OCI-LY1 (cell line): ENCODE results near the gene PTPRF.
"Not testable (repeated sequence)": the region's sequence is repeated elsewhere in the genome, so short reads cannot be mapped to it uniquely, and the experiment has no call there.

Source experiments
- H2AFZ ChIP-seq: fragments of 200-600 bp; sonication (generic), shearing (Covaris generic); 2 replicates; pipeline ENCODE4 v1.6.0; 2014; ENCODE audit warnings: antibody characterized with exemption, mild to moderate bottlenecking, low read length
- H3F3A ChIP-seq: fragments of 200-600 bp; sonication (generic), shearing (Covaris generic); 2 replicates; pipeline ENCODE4 v1.6.0; 2014; ENCODE audit warnings: mild to moderate bottlenecking, antibody characterized with exemption, low read length, moderate library complexity; ENCODE audit not compliant: insufficient read depth
- H3K27ac ChIP-seq: fragments of 200-600 bp; sonication (generic); 2 replicates; pipeline ENCODE4 v1.5.1; 2014; ENCODE audit warnings: low read length, mixed run types, mild to moderate bottlenecking, low read depth; ENCODE audit not compliant: poor library complexity, severe bottlenecking
- H3K27me3 ChIP-seq: fragments of 200-600 bp; sonication (generic); 2 replicates; pipeline ENCODE4 v1.6.0; 2014; ENCODE audit warnings: antibody characterized with exemption, mild to moderate bottlenecking, low read length, moderate library complexity; ENCODE audit not compliant: insufficient read depth
- H3K36me3 ChIP-seq: fragments of 200-600 bp; sonication (generic); 2 replicates; pipeline ENCODE4 v1.6.1; 2014; ENCODE audit warnings: mild to moderate bottlenecking, antibody characterized with exemption, low read length, moderate library complexity, mixed read lengths; ENCODE audit not compliant: insufficient read depth
- H3K4me1 ChIP-seq: fragments of 200-600 bp; sonication (generic); 2 replicates; pipeline ENCODE4 v1.5.1; 2014; ENCODE audit warnings: mild to moderate bottlenecking, low read length, moderate library complexity; ENCODE audit not compliant: insufficient read depth, severe bottlenecking
- H3K4me2 ChIP-seq: fragments of 200-600 bp; sonication (generic), shearing (Covaris generic); 2 replicates; pipeline ENCODE4 v1.6.1; 2014; ENCODE audit warnings: low read length
- H3K4me3 ChIP-seq: fragments of 200-600 bp; sonication (generic); 2 replicates; pipeline ENCODE4 v1.5.1; 2014; ENCODE audit warnings: low read length, low read depth, mild to moderate bottlenecking, mixed read lengths; ENCODE audit not compliant: poor library complexity, severe bottlenecking
- H3K79me2 ChIP-seq: fragments of 200-600 bp; shearing (Covaris generic); 2 replicates; pipeline ENCODE4 v1.6.1; 2016; ENCODE audit warnings: mixed run types, low read length, mixed read lengths; ENCODE audit not compliant: insufficient read depth
- H3K9ac ChIP-seq: fragments of 200-600 bp; sonication (generic), shearing (Covaris generic); 2 replicates; pipeline ENCODE4 v1.6.1; 2014; ENCODE audit warnings: mild to moderate bottlenecking, low read length, mixed read lengths
- H3K9me2 ChIP-seq: fragments of 200-600 bp; sonication (generic), shearing (Covaris generic); 2 replicates; pipeline ENCODE4 v1.6.1; 2014; ENCODE audit warnings: low read depth, mild to moderate bottlenecking, low read length, mixed read lengths
- H3K9me3 ChIP-seq: fragments of 200-600 bp; shearing (Covaris generic); 2 replicates; pipeline ENCODE4 v1.6.1; 2014; ENCODE audit warnings: low read length, mixed read lengths
- H4K20me1 ChIP-seq: fragments of 200-600 bp; sonication (generic), shearing (Covaris generic); 2 replicates; pipeline ENCODE4 v1.6.0; 2016; ENCODE audit warnings: mild to moderate bottlenecking, low read length; ENCODE audit not compliant: insufficient read depth
- CTCF ChIP-seq: fragments of 200-600 bp; sonication (generic), shearing (Covaris generic); IDR thresholded peaks from 2 replicates; pipeline ENCODE4 v1.5.1; 2017; ENCODE audit warnings: mild to moderate bottlenecking, antibody characterized with exemption, low read length, moderate library complexity, mixed read lengths
- EZH2 ChIP-seq: fragments of 200-600 bp; sonication (generic), shearing (Covaris generic); IDR thresholded peaks from 2 replicates; pipeline ENCODE4 v1.8.0; 2017; ENCODE audit warnings: borderline replicate concordance, mixed run types, mild to moderate bottlenecking, antibody characterized with exemption, low read length, moderate library complexity, mixed read lengths

Gene PTPRF

DNA sequence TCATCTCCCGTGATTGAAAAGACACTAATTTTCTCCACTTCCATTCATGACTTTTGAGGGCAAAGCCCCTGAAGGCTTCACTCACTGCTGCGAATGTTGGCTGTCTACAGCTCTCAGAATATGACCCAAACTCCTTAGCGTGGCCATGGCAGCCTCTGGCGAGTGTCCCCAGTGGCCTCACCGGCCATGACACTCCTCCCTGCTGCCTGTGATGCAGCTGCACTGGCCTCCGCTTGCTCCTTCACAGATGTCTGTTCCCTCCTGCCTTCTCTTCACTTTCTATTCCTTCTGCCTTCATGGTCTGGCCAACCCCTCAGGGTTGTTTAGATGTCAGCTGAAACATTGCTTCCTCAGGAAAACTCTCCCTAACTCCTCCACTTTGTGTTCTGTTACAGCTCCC, 30.8 kb upstream of the PTPRF start:
- no peak overlapping the region for H3K4me3 ChIP-seq
- H2AFZ ChIP-seq = no peak overlapping the region
- H3K9me2 ChIP-seq = no peaks in the 10 kb centered on the region
- 0 out of 2 replicates have a peak, but pooled peaks cover 9% of the 10 kb centered on the region for H3K27me3 ChIP-seq
- H4K20me1 ChIP-seq = no peaks in the 10 kb centered on the region
- no peak overlapping the region for H3K27ac ChIP-seq
- H3K79me2 ChIP-seq = no peaks in the 10 kb centered on the region
- H3K9me3 ChIP-seq = no peaks in the 10 kb centered on the region
- H3K4me1 ChIP-seq = no peaks in the 10 kb centered on the region
- no peaks in the 10 kb centered on the region for H3K36me3 ChIP-seq
- no peaks in the 10 kb centered on the region for H3F3A ChIP-seq
- no peak for TF ChIP-seq EZH2
- TF ChIP-seq CTCF = no peak
- H3K9ac ChIP-seq = no peak overlapping the region
- H3K4me2 ChIP-seq = no peak overlapping the region

GRCh38 chr1:43501806-43502205, 28.9 kb upstream of the PTPRF start:
- H3K4me2 ChIP-seq, H3K4me3 ChIP-seq, H3K9me3 ChIP-seq, H3K27ac ChIP-seq, H3K9me2 ChIP-seq, H3K4me1 ChIP-seq, H4K20me1 ChIP-seq, H3K9ac ChIP-seq, H2AFZ ChIP-seq, H3K79me2 ChIP-seq, H3K36me3 ChIP-seq, H3F3A ChIP-seq, H3K27me3 ChIP-seq: not testable (repeated sequence)

- Histone ChIP-seq H3K4me3 (no peak overlapping the region), H3F3A (no peaks in the 10 kb centered on the region), H4K20me1 (no peaks in the 10 kb centered on the region), H3K4me1 (no peaks in the 10 kb centered on the region), H3K9me2 (no peaks in the 10 kb centered on the region), H3K79me2 (no peaks in the 10 kb centered on the region), H3K27ac (no peak overlapping the region), H3K36me3 (no peaks in the 10 kb centered on the region), H2AFZ (no peak overlapping the region), H3K9ac (no peak overlapping the region), H3K27me3 (0 out of 2 replicates have a peak, but pooled peaks cover 9% of the 10 kb centered on the region), H3K9me3 (no peaks in the 10 kb centered on the region), H3K4me2 (no peak overlapping the region)
- TF ChIP-seq CTCF (no peak), EZH2 (no peak)
These were observed 27.1 kb upstream of the PTPRF start for GRCh38 chr1:43503534-43503933.

GRCh38 chr1:43505077-43505780, 25.5 kb upstream of the PTPRF start:
- H3K9me2 ChIP-seq = no peaks in the 10 kb centered on the region
- no peak overlapping the region for H3K9ac ChIP-seq
- H2AFZ ChIP-seq = no peak overlapping the region
- no peaks in the 10 kb centered on the region for H3K4me1 ChIP-seq
- no peaks in the 10 kb centered on the region for H3K79me2 ChIP-seq
- TF ChIP-seq CTCF = no peak
- TF ChIP-seq EZH2 = no peak
- H3K9me3 ChIP-seq = no peaks in the 10 kb centered on the region
- 0 out of 2 replicates have a peak, but pooled peaks cover 5% of the 10 kb centered on the region for H3K27me3 ChIP-seq
- no peak overlapping the region for H3K4me3 ChIP-seq
- H3F3A ChIP-seq = no peaks in the 10 kb centered on the region
- H3K27ac ChIP-seq = no peak overlapping the region
- H3K4me2 ChIP-seq = no peak overlapping the region
- no peaks in the 10 kb centered on the region for H3K36me3 ChIP-seq
- no peaks in the 10 kb centered on the region for H4K20me1 ChIP-seq
